Measurements from ENCODE around the gene AHRR. TPM values are rescaled to one million over a fixed set of nuclear protein-coding genes. Genes with fewer than 3 reads are reported as not detected.

Gene AHRR
- polyA plus RNA-seq, 1 donor from 2014 or later: 0.05 TPM

DNA sequence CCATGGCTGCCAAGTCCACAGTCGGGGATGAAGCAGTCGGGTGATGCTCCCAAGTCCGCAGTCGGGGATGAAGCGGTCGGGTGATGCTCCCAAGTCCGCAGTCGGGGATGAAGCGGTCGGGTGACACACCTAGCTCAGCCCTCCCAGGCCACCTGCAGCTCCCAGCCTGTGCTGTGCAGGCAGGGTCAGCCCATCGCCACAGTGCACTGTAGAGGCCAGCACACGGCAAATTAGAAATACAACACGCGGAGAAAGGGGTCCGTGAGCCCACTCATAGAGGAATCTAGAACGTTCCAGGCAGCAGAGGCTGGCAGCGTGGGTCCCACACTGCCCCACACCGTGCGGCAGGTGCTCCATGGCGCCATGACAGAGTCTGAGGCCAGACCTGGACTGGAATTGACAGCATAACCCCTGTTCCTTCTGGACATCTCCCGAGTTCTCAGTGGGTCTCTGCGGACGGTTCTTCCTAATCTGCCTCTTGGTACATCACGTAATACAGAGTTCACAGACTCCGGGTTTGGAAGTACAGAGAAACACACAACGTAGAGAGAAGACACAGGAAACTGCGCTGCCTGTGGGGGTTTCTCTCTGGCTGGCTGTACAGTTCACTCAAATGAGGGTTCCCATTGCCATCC is 113.8 kb downstream of the AHRR start:
- peak overlapping the region in 3 of 4 donors; percentile 27 to 70 (median 58) for H3K4me3 Mint-ChIP-seq

DNA sequence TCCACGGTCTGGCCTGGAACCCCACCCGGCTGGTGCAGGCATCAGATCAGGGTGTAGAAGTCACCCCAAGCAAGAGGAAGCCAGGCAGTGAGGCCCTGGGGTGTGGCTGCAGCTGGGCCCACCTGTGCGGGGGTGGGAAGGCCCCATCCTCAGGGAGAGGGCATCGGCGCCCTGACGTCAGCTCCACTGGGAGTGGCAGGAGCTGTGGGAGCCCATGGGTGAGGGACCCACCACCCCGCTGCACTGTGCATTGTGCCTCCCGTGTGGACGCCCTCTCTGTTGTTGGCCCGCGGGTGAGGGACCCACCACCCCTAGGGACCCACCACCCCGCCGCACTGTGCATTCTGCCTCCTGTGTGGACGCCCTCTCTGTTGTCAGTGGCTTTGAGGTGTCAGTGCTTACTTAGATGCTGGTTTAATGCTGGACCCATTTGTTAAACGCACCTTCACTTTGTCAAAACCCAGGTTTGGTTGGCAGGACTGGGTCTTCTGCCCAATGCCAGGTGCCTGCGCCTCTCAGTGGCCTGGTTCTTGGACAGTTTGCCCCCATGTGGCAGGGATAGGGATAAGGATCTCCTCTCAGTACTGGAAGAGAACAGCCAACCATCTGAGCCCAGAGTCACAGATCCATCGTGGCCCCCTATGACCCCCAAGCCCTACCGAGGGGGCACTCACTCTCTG is 114.6 kb downstream of the AHRR start:
- Mint-ChIP-seq H3K27me3 (peaks cover 17% of the 10 kb centered on the region), H3K4me1 (peaks cover 0 to 1% (median 0%) of the 10 kb centered on the region in 3 donors), H3K27ac (no peak overlapping the region), H3K9me3 (no peaks in the 10 kb centered on the region), H3K4me3 (peak overlapping the region in 1 of 4 donors; percentile 27), H3K36me3 (peaks cover 2% of the 10 kb centered on the region)

More for the DNA sequence above, 113.8 kb downstream of the AHRR start:
- no peaks in the 10 kb centered on the region for H3K4me1 Mint-ChIP-seq
- H3K36me3 Mint-ChIP-seq: peaks cover 2% of the 10 kb centered on the region
- H3K27me3 Mint-ChIP-seq: peaks cover 20% of the 10 kb centered on the region
- no peaks in the 10 kb centered on the region for H3K9me3 Mint-ChIP-seq
- H3K27ac Mint-ChIP-seq: no peak overlapping the region

DNA sequence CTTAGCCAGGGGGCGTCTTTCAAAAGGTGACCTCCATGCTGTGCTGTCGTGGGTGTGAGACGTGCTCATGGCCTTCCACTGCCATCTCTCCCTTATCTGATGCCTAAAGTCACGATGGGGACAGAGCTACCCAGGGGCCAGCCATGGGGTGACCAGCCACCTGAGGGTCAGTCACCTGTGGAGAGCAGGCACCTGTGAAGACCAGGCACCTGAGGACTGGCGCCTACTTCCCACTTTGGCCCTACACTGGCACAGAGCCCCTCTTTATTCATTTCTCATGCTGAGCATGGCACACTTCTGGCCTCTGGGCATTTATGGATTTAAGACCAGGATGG is 115.1 kb downstream of the AHRR start:
- Mint-ChIP-seq H3K9me3 (no peaks in the 10 kb centered on the region), H3K4me1 (peaks cover 0 to 1% (median 0%) of the 10 kb centered on the region in 3 donors), H3K4me3 (peak overlapping the region in 1 of 4 donors; percentile 63), H3K27me3 (peaks cover 16% of the 10 kb centered on the region), H3K36me3 (peaks cover 2% of the 10 kb centered on the region), H3K27ac (no peak overlapping the region)

DNA sequence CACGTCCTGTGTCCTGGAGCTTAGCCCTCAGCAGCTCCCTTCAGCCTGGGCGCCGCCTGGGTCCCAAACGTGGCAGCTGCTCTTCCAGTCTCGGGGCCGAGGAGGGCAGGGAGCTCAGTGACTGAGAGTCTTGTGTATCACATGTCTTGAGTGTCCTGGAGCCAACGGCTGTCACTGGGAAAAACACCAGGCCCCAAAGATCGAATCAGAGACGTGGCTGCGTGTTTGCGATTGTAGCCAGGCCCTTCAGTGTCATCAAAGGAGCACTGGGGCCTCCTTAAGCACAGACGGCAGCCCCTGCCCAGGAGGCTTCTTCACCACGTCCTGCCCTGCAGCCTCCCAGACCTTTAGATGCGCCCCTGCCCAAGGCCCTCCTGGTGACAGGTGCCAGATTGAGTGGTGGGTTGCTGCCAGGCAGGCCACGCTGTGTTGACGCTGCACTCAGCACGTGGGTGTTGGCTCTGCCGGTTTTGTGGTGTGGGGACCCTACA is 115.8 kb downstream of the AHRR start:
- H3K36me3 Mint-ChIP-seq: peaks cover 2% of the 10 kb centered on the region
- peak overlapping the region in 1 of 4 donors; percentile 57 for H3K4me3 Mint-ChIP-seq
- H3K27ac Mint-ChIP-seq: no peak overlapping the region
- H3K27me3 Mint-ChIP-seq: peaks cover 12% of the 10 kb centered on the region
- H3K9me3 Mint-ChIP-seq: no peaks in the 10 kb centered on the region
- H3K4me1 Mint-ChIP-seq: peaks cover 0 to 2% (median 1%) of the 10 kb centered on the region in 3 donors

DNA sequence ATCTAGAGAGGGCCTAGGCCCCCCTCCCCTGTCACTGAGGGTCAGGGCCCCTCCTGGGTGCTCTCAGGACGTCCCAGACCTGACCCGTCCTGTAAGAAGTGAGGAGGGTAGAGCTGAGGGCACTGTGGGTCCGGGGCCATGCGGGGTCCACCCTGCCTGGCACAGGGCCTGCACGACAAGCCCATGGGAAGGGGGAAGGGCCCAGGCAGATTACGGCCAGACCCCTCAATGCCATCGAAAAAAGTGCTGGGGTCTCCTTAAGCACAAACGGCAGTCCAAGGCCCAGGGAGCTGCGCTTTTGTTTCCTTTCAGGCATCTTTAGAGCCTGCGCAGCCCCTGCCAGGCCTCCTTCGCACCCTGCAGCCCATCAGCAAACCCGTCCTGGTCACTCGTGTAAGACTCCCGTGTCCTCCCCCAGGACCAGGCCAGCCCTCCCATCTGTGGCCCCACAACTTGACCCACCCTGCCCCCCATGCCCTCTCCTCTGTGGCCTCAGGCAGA is 117.0 kb downstream of the AHRR start:
- no peaks in the 10 kb centered on the region for H3K9me3 Mint-ChIP-seq
- H3K4me3 Mint-ChIP-seq: peak overlapping the region in 1 of 4 donors; percentile 57
- H3K27ac Mint-ChIP-seq: no peak overlapping the region
- peaks cover 0 to 5% (median 3%) of the 10 kb centered on the region in 3 donors for H3K4me1 Mint-ChIP-seq
- peaks cover 2% of the 10 kb centered on the region for H3K36me3 Mint-ChIP-seq
- H3K27me3 Mint-ChIP-seq: peaks cover 8% of the 10 kb centered on the region

DNA sequence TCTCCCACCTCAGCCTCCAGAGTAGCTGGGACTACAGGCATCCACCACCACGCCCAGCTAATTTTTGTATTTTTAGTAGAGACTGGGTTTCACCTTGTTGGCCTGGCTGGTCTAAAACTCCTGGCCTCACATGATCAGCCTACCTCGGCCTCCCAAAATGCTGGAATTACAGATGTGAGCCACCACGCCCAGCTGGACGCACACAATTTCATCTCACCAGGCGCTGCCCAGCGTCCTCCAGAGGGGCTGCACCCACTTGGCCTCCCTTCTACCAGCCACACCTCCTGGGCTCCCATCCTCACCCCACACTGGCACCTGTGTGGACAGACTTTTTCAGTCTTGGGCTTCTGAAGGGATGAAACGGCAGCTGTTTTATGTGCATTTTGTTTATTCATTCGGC is 117.7 kb downstream of the AHRR start:
- no peaks in the 10 kb centered on the region for H3K9me3 Mint-ChIP-seq
- peaks cover 6% of the 10 kb centered on the region for H3K27me3 Mint-ChIP-seq
- peaks cover 2% of the 10 kb centered on the region for H3K36me3 Mint-ChIP-seq
- H3K27ac Mint-ChIP-seq: no peak overlapping the region
- peaks cover 1 to 8% (median 5%) of the 10 kb centered on the region in 3 donors for H3K4me1 Mint-ChIP-seq
- peak overlapping the region in 1 of 4 donors; percentile 24 for H3K4me3 Mint-ChIP-seq

DNA sequence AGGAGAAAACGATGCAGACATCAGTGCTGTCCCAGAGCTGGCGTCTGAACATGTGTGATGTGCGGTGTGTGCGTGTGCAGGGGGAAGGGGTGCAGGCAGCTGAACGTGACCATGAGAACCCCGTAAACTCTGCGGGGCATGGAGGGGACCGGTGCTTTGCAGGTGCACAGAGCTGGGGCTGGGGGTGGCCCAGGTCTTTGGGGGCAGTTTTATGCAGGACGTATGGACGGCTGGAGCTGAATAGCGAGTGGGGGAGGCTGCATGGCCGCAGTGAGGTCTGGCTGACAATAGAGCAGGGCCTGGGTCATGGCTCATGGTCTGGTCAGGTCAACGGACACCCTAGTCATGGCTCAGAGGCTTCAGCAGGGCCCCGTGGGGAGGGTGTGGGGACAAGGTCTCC is 118.1 kb downstream of the AHRR start:
- Mint-ChIP-seq H3K4me1 (peaks cover 6 to 12% (median 8%) of the 10 kb centered on the region in 3 donors), H3K36me3 (peaks cover 2% of the 10 kb centered on the region), H3K27me3 (peaks cover 6% of the 10 kb centered on the region), H3K27ac (no peak overlapping the region), H3K9me3 (no peaks in the 10 kb centered on the region), H3K4me3 (peak overlapping the region in 2 of 4 donors; percentile 24 to 51)

DNA sequence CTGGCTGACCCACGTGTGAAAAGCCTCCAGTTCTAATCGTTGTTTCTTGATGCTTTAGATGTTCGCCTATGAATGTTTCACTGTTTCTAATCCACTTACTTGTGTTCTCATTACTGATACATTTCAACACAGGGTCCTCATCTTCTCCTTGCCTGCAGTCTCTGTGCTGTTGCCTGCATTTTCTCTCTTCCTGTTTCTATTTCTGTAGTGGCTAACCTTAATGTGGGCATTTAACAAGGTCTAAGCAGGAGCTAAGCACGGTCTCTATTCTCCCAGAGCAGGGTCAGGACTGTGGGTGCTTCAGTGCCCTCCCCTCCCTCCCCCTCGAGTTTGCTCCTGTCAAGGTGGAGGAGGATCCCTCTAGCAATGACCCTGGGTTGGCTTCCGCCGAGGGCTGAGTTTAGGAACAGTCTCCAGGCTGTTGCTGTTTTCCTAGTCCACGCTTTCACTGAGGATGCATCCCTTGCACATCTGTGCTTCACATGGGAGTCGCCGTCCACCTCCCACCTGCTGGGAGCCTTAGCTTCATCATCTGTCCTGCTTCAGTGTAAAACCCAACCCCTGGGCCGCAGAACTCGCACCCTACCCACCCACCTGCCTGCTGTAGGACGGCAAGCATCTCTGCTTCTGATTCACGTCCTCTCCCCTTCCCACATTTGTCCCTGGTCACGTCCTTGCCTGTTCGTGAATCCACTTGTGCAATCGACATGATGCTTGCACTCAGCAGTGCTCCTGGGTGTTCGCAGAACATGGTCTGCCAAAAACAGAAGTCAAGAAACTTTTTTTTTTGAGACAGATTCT is 119.1 kb downstream of the AHRR start:
- Mint-ChIP-seq H3K27me3 (peaks cover 6% of the 10 kb centered on the region), H3K4me3 (peak overlapping the region in 3 of 4 donors; percentile 12 to 54 (median 24)), H3K27ac (peak overlapping the region in 1 of 3 donors; percentile 19), H3K36me3 (peaks cover under 1% of the 10 kb centered on the region), H3K4me1 (peaks cover 8 to 15% (median 10%) of the 10 kb centered on the region in 3 donors), H3K9me3 (no peaks in the 10 kb centered on the region)

DNA sequence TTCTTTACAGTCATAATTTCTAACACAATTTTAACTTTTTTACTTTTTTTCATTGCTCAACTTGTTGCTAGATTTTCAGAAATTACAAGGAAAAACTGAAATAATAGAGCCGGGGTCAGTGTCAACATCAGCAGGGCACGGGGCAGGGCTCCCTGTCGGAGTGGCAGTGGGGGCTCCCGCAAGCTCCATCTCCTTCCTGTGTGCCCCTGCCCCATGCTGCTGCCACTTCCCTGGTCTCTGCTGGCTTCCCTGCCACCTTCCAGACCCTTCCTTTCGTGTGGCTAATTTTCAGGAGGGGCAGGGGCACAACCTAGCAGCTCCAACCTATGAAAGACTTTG is 120.5 kb downstream of the AHRR start:
- Mint-ChIP-seq H3K36me3 (peaks cover 4% of the 10 kb centered on the region), H3K27me3 (peaks cover 3% of the 10 kb centered on the region), H3K4me3 (peak overlapping the region; percentile 90 to 97 (median 96)), H3K4me1 (peaks cover 15 to 22% (median 15%) of the 10 kb centered on the region in 3 donors), H3K27ac (peak overlapping the region in 1 of 3 donors; percentile 36), H3K9me3 (no peaks in the 10 kb centered on the region)

DNA sequence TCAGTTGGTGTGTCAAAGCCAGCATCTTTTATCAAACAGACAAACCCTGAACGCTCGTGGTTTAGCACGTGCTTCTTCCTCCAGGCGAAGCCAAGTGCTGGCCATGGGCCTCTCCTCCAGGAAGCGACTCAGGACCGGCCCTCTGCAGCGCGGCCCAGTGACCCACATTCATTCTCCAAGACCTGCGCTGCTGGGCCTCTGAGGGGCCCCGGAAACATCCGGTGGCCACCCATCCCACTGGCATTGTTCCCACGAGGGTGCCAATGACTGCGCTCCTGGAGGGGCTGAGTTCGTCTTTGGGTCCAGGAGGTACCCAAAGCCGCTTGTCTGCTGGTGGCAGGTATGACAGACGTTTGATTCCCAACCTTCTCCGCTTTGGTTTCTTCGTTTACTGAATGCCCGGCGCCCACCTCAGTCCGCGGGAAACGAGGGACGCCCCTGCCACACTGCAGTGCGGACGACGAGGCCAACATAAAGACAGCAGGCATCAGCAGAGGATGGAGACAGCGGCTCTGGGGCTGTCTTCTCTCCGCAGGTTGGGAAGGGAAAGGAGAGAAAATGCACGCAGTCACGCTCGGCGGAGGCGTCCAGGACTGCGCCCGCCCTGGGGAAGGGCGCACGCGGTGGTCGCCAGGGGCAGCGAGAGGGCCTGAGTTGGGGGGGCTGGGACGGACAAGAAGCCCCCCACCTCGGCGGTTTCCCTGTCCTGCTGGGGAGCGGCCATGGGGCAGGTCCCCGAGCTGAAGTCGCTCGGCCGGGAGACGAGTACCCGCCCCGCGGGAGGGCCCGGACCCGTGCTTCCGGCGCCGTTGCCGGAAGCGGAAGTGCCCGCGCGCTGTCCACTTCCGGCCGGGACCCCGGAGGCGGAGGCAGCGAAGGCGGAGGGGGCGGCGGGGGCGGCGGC is 121.1 kb downstream of the AHRR start, which contains the start of gene EXOC3:
EXOC3 (plus strand) TSS at position 842 of the 904 bp plus-strand sequence. CDS start 3,030 bp downstream, outside the sequence.
- Mint-ChIP-seq H3K4me3 (peak within 1 kb of the TSS; percentile 90 to 97 (median 96)), H3K27ac (peak within 1 kb of the TSS in 2 of 3 donors; percentile 96 to 97), H3K9me3 (no peaks in the 10 kb centered on the region), H3K36me3 (peaks cover 4% of the 10 kb centered on the region), H3K27me3 (no peaks in the 10 kb centered on the region), H3K4me1 (peaks cover 15 to 22% (median 16%) of the 10 kb centered on the region in 3 donors)

DNA sequence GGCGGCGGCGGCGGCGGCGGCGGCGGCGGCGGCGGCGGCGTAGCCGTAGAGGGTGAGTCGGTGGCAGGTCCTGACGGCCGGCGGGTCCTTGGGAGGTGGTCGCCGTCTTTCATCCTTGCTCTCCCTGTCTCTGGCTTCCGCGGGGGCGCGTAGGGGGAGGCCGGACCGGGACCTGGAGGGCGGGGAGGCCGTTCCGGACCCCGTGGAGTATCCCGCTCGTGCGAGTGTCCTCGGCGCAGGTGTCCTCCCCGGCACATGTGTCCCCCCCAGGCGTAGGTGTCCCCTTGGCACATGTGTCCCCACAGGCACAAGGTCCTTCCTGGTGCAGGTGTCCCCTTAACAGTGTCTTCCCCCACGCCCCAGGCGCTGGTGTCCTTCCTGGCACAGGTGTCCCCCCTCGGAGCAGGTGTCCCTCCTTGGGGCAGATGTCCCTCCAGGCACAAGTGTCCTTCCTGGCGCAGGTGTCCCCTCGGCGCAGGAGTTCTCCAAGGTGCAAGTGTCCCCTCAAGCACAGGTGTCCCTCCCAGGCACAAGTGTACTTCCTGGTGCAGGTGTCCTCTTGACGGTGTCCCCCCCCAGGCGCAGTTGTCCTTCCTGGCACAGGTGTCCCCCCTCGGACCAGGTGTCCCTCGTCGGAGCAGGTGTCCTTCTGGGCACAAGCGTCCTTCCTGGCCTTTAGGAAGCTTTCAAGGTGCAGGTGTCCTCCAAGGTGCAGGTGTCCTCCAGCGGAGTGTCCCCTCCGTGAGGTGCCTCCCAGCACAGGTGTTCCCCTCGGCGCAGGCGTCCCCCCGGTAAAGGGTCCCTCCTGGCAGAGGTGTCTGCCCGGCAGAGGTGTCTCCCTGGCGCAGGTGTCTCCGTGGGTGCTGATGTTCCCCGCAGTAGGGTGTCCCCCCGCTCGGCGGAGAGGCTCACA is 122.0 kb downstream of the AHRR start:
- Mint-ChIP-seq H3K4me3 (peak overlapping the region; percentile 90 to 97 (median 96)), H3K27me3 (no peaks in the 10 kb centered on the region), H3K27ac (peak overlapping the region in 1 of 3 donors; percentile 50), H3K36me3 (peaks cover 4% of the 10 kb centered on the region), H3K9me3 (no peaks in the 10 kb centered on the region), H3K4me1 (peaks cover 15 to 24% (median 16%) of the 10 kb centered on the region in 3 donors)

DNA sequence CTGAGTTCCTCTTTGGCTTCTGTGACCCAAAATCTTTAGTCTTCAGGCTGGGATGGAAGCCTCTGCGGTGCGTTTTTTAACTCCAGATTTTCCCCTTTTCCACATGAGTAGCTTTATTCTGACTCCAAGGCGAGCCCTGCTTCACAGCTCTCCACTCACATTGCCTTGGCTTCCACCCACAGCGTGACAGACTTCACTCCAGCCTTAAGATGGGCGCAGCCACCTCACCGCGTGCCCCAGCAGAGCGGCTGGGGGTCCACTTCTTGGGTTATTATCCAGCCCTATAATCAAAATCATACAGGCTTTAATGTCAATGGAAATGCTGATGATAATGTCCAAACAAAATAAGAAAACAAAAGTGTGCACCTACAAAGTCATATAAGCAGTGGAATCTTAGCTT is 122.7 kb downstream of the AHRR start:
- no peaks in the 10 kb centered on the region for H3K9me3 Mint-ChIP-seq
- H3K36me3 Mint-ChIP-seq: peaks cover 6% of the 10 kb centered on the region

DNA sequence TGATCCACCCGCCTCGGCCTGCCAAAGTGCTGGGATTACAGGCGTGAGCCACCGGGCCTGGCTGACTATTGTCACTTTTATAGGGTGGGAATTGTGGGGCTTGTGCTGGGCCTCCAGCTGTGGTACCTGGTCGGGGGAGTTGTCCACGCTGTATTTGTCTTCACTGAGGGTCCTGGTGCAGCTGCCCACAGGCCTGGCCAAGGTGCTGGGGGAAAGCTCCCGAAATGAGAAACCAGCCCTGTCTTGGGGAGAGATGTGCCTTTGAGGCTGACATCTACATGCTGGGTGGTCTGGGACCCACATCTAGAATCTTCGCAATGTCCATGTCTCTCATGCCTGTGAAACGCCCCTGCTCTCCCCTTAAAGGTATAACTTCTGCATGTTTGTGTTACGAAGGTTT is 124.1 kb downstream of the AHRR start:
- Mint-ChIP-seq H3K27ac (no peak overlapping the region), H3K27me3 (no peaks in the 10 kb centered on the region), H3K9me3 (peaks cover 0 to 5% (median 0%) of the 10 kb centered on the region in 3 donors), H3K36me3 (peaks cover 12% of the 10 kb centered on the region), H3K4me1 (peaks cover 16 to 25% (median 18%) of the 10 kb centered on the region in 3 donors), H3K4me3 (peak overlapping the region in 2 of 4 donors; percentile 23 to 32)

More for the DNA sequence above, 122.7 kb downstream of the AHRR start:
- H3K27me3 Mint-ChIP-seq: no peaks in the 10 kb centered on the region
- H3K4me1 Mint-ChIP-seq: peaks cover 15 to 25% (median 16%) of the 10 kb centered on the region in 3 donors
- peak overlapping the region; percentile 12 to 50 (median 39) for H3K27ac Mint-ChIP-seq
- peak overlapping the region; percentile 87 to 97 (median 93) for H3K4me3 Mint-ChIP-seq
